Natural killer cell (primary cell): ENCODE measurements around the gene CDV3. TPM values are rescaled to one million over a fixed set of nuclear protein-coding genes. Genes with fewer than 3 reads are reported as not detected.
A peak's percentile ranks its signal among the peaks of the same experiment; 100 is the strongest.

Source experiments
- ATAC-seq, 3 donors: fragments of 150-1000 bp in 2 of 3; fragments of 200-7000 bp in 1 of 3; cut with Tn5 transposase; 1 replicate in 1 of 3; 2 replicates in 2 of 3; pipeline ENCODE4 v1.10.0; 2021; ENCODE audit warnings: mild to moderate bottlenecking in 2 of 3, moderate library complexity in 2 of 3
- DNase-seq, 2 donors: peaks; one replicate each; pipeline versions ENCODE4 v3.0.0 to v3.0.0-alpha.2; 2013 to 2021; ENCODE audit warnings: mixed read lengths in 1 of 2
- H3K27ac ChIP-seq: one replicate; pipeline ENCODE4 v1.5.1; 2013; ENCODE audit warnings: mild to moderate bottlenecking, low read length
- H3K27me3 ChIP-seq: one replicate; pipeline ENCODE4 v1.6.1; 2013; ENCODE audit warnings: low read length; ENCODE audit not compliant: control insufficient read depth, insufficient read depth
- H3K36me3 ChIP-seq: one replicate; pipeline ENCODE4 v1.6.1; 2013; ENCODE audit warnings: low read length; ENCODE audit not compliant: control insufficient read depth, insufficient read depth
- H3K4me1 ChIP-seq: one replicate; pipeline ENCODE4 v1.6.1; 2013; ENCODE audit warnings: low read length; ENCODE audit not compliant: control insufficient read depth, insufficient read depth
- H3K4me3 ChIP-seq: one replicate; pipeline ENCODE4 v1.5.1; 2013; ENCODE audit warnings: low read length
- H3K9me3 ChIP-seq: one replicate; pipeline ENCODE4 v1.6.1; 2013; ENCODE audit warnings: low read length; ENCODE audit not compliant: control insufficient read depth, insufficient read depth
- H3K27ac Mint-ChIP-seq, 2 donors: one replicate each; pipeline ENCODE4 v1.8.0; 2022; ENCODE audit warnings: mild to moderate bottlenecking in 2 of 2, mixed read lengths in 2 of 2, moderate library complexity in 1 of 2
- H3K27me3 Mint-ChIP-seq, 2 donors: one replicate each; pipeline ENCODE4 v1.8.0; 2022; ENCODE audit warnings: low read depth in 2 of 2, mixed read lengths in 2 of 2
- H3K36me3 Mint-ChIP-seq: one replicate; pipeline ENCODE4 v1.8.0; 2022; ENCODE audit warnings: mixed read lengths
- H3K4me1 Mint-ChIP-seq, 2 donors: one replicate each; pipeline ENCODE4 v1.8.0; 2022; ENCODE audit warnings: mixed read lengths in 2 of 2
- H3K4me3 Mint-ChIP-seq: one replicate; pipeline ENCODE4 v1.8.0; 2022; ENCODE audit warnings: mild to moderate bottlenecking, moderate library complexity, mixed read lengths
- H3K9me3 Mint-ChIP-seq, 2 donors: one replicate each; pipeline ENCODE4 v1.8.0; 2022; ENCODE audit warnings: mixed read lengths in 2 of 2
- WGBS: methylation state at CpG from one replicate; pipeline ENCODE4 v1.1.7; 2013; ENCODE audit warnings: missing lambda C conversion rate; ENCODE audit not compliant: insufficient coverage; 5-methylcytosine and 5-hydroxymethylcytosine counted together
- intact Hi-C: fragments of 100-400 bp; cut with micrococcal nuclease; formaldehyde crosslinking; loops from one replicate; pipeline ENCODE4 v1.14.2; 2022
- total RNA-seq, 4 donors: library from RNA; stranded (reverse); fragments of 120-200 nt in 1 of 4; gene quantifications; one replicate each; pipeline versions ENCODE4 v1.2.3 to v1.2.4, GENCODE V29; 2013 to 2022
- TF ChIP-seq, protein P1 (sequence below): fragments of 200-600 bp; IDR thresholded peaks from one replicate; pipeline ENCODE4 v1.8.0; 2022; ENCODE audit warnings: antibody characterized with exemption

The CDV3 gene
- total RNA-seq, 3 donors from 2014 or later (not counting 1 experiment from before 2014, with no cell fraction given): 214 to 229 (median 228) TPM

DNA sequence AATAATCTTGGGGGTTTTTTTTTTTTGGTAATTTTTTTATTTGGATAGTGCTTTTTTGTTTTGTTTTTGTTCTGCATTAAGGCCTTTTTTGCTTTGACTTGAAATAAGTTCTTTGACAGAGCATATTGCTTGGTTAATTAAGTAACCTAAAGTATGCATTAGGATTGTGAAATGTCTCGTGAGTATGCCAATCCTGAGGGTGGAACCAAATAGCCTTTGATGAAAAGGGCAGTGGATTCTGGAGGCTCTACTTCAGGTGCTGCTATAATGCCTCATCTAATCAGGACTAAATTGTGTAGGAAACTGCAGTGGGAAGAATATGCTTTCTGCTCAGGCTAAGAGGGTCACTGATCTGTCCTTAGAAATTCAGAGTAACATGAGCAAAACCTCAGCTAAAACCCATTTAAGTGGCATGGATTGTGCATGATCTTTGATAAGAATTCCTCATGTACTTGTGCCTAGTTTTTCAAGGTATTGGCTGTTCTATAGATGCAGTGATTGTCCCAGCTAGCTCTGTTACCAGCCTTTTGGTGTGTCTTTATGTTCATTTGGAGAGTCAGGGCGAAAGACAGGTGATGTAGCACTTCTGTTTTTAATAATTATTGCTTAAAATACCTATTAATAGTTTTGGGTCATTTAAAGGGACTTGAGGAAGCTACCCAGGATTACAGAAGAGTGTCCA is 15.4 kb downstream of the CDV3 start:
- WGBS: 86% methylated on average over 2 of the region's 2 CpGs
- DNase-seq (no peak), ATAC-seq (no peak)
- TF ChIP-seq, protein P1, sequence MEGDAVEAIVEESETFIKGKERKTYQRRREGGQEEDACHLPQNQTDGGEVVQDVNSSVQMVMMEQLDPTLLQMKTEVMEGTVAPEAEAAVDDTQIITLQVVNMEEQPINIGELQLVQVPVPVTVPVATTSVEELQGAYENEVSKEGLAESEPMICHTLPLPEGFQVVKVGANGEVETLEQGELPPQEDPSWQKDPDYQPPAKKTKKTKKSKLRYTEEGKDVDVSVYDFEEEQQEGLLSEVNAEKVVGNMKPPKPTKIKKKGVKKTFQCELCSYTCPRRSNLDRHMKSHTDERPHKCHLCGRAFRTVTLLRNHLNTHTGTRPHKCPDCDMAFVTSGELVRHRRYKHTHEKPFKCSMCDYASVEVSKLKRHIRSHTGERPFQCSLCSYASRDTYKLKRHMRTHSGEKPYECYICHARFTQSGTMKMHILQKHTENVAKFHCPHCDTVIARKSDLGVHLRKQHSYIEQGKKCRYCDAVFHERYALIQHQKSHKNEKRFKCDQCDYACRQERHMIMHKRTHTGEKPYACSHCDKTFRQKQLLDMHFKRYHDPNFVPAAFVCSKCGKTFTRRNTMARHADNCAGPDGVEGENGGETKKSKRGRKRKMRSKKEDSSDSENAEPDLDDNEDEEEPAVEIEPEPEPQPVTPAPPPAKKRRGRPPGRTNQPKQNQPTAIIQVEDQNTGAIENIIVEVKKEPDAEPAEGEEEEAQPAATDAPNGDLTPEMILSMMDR: no peak
- H3K4me1 ChIP-seq: no peaks in the 10 kb centered on the region
- H3K4me3 ChIP-seq: no peak overlapping the region
- no peak overlapping the region for H3K27ac ChIP-seq
- no peaks in the 10 kb centered on the region for H3K9me3 ChIP-seq
- Mint-ChIP-seq H3K4me3 (no peak overlapping the region), H3K4me1 (peaks cover 23 to 24% of the 10 kb centered on the region in 2 donors), H3K27ac (peak overlapping the region; percentile 16 to 65), H3K36me3 (peaks cover 27% of the 10 kb centered on the region), H3K27me3 (no peaks in the 10 kb centered on the region), H3K9me3 (no peaks in the 10 kb centered on the region)
- intact Hi-C loops: no loop called here
- H3K27me3 ChIP-seq: no peaks in the 10 kb centered on the region
- H3K36me3 ChIP-seq: peaks cover 55% of the 10 kb centered on the region

DNA sequence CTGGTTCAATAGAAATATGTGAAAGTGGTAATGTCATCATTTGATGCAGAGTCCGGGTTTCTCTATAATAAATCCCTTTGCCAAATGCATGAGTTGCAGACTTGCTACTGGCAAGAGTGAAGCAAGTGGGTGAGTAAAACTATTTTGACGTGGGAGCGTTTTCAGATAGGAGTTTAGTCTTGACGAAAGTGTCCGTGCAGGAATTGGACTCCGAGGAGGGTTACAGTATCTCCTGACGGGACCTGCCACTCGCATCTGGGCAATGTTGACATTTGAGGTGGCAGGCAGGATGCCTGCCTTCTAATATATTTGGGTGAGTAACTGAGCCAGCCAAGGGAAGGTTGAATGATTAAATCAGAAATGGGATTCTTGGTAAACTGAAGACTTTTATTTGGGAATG is 16.0 kb downstream of the CDV3 start:
- no peak overlapping the region for H3K27ac ChIP-seq
- no peaks in the 10 kb centered on the region for H3K27me3 ChIP-seq
- WGBS: 91% methylated on average over 8 of the region's 8 CpGs
- H3K27ac Mint-ChIP-seq: peak overlapping the region; percentile 16 to 65
- H3K4me3 ChIP-seq: no peak overlapping the region
- peaks cover 23 to 24% of the 10 kb centered on the region in 2 donors for H3K4me1 Mint-ChIP-seq
- H3K4me3 Mint-ChIP-seq: no peak overlapping the region
- no peaks in the 10 kb centered on the region for H3K9me3 Mint-ChIP-seq
- H3K4me1 ChIP-seq: no peaks in the 10 kb centered on the region
- peaks cover 27% of the 10 kb centered on the region for H3K36me3 Mint-ChIP-seq
- TF ChIP-seq, protein P1: no peak
- no peak for ATAC-seq
- DNase-seq: no peak
- intact Hi-C loops: no loop called here
- peaks cover 49% of the 10 kb centered on the region for H3K36me3 ChIP-seq
- H3K27me3 Mint-ChIP-seq: no peaks in the 10 kb centered on the region
- no peaks in the 10 kb centered on the region for H3K9me3 ChIP-seq

DNA sequence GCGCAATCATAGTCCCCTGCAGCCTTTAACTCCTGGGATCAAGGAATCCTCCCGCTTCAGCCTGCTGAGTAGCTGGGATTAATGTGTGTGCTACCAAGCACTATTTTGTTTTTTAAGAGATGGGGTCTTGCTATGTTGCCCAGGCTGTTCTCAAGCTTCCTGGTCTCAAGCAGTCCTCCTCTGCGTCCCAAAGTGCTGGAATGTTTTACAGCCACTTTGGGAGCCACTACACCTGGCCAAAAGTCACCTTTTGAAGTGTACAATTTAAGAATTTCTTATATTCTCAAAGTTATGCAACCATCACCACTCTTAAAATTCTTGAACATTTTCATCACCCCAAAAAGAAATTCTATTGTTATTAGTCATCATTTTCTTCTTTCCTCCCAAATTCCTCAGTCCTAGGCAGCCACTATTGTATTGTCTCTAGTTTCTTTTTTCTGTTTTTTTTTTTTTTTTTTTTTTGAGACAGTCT is 17.8 kb downstream of the CDV3 start:
- H3K36me3 Mint-ChIP-seq: peaks cover 27% of the 10 kb centered on the region
- H3K4me3 Mint-ChIP-seq: no peak overlapping the region
- H3K9me3 ChIP-seq: no peaks in the 10 kb centered on the region
- no peaks in the 10 kb centered on the region for H3K27me3 ChIP-seq
- H3K4me3 ChIP-seq: no peak overlapping the region
- peaks cover 35% of the 10 kb centered on the region for H3K36me3 ChIP-seq
- WGBS: 98% methylated on average over 3 of the region's 3 CpGs
- H3K27me3 Mint-ChIP-seq: no peaks in the 10 kb centered on the region
- TF ChIP-seq, protein P1: no peak
- no peaks in the 10 kb centered on the region for H3K4me1 ChIP-seq
- H3K27ac ChIP-seq: no peak overlapping the region
- no peak for ATAC-seq
- H3K9me3 Mint-ChIP-seq: no peaks in the 10 kb centered on the region
- intact Hi-C loops: no loop called here
- DNase-seq: no peak
- H3K4me1 Mint-ChIP-seq: peaks cover 23 to 29% of the 10 kb centered on the region in 2 donors
- peak overlapping the region; percentile 12 to 16 for H3K27ac Mint-ChIP-seq
